DMS153 (cell line): Measurements from ENCODE around the gene MAP3K12.

Experiments used
- DNase-seq: peaks from one replicate; lab custom pipeline; 2025; lab: John Stamatoyannopoulos, UW

Gene MAP3K12

GRCh38 chr12:53508534-53509170, 9.4 kb upstream of the MAP3K12 start:
- DNase-seq: peak; percentile 64

- no peak for DNase-seq
These were observed 8.3 kb upstream of the MAP3K12 start for GRCh38 chr12:53507603-53507885.

- no peak for DNase-seq
These were observed 7.8 kb upstream of the MAP3K12 start, which contains the start of gene NPFF for GRCh38 chr12:53506881-53507602. Gene NPFF (minus strand): TSS chr12:53507484. CDS start chr12:53507474, 10 bp downstream.

- DNase-seq: no peak
These were observed 7.2 kb upstream of the MAP3K12 start for GRCh38 chr12:53506450-53506785.

- no peak for DNase-seq
These were observed 6.5 kb upstream of the MAP3K12 start for GRCh38 chr12:53505555-53506449.

GRCh38 chr12:53505086-53505485, 5.8 kb upstream of the MAP3K12 start:
- DNase-seq: no peak

- DNase-seq: no peak
These were observed 5.0 kb upstream of the MAP3K12 start for GRCh38 chr12:53504004-53504920.

- DNase-seq: no peak
These were observed 3.9 kb upstream of the MAP3K12 start for GRCh38 chr12:53502983-53503728.

- no peak for DNase-seq
These were observed 3.1 kb upstream of the MAP3K12 start for GRCh38 chr12:53502331-53502730.

- no peak for DNase-seq
These were observed 2.4 kb upstream of the MAP3K12 start for GRCh38 chr12:53501615-53502181.

GRCh38 chr12:53500776-53501614, 1.7 kb upstream of the MAP3K12 start, which contains the start of gene TARBP2:
Gene TARBP2 (plus strand): TSS chr12:53501283. CDS start chr12:53501409, 126 bp downstream.
- DNase-seq: peak; percentile 99

- DNase-seq: no peak
These were observed 1.0 kb upstream of the MAP3K12 start for GRCh38 chr12:53500142-53500775.

- DNase-seq: no peak
These were observed 1.0 kb downstream of the MAP3K12 start for GRCh38 chr12:53498235-53498630.

GRCh38 chr12:53497461-53497860, 1.8 kb downstream of the MAP3K12 start:
- no peak for DNase-seq

- DNase-seq: no peak
These were observed 2.6 kb downstream of the MAP3K12 start for GRCh38 chr12:53496752-53497032.

GRCh38 chr12:53495903-53496751, 3.1 kb downstream of the MAP3K12 start:
- no peak for DNase-seq

GRCh38 chr12:53493610-53494391, 5.5 kb downstream of the MAP3K12 start:
- no peak for DNase-seq
